HG03280 (cell line): ENCODE results near the gene HELZ.

ENCODE experiments used
- ATAC-seq: cut with Tn5 transposase; IDR thresholded peaks from one replicate; pipeline ENCODE4 v1.9.1; 2021; ENCODE audit warnings: mild to moderate bottlenecking, moderate library complexity; ENCODE audit not compliant: unreplicated experiment

HELZ gene

DNA sequence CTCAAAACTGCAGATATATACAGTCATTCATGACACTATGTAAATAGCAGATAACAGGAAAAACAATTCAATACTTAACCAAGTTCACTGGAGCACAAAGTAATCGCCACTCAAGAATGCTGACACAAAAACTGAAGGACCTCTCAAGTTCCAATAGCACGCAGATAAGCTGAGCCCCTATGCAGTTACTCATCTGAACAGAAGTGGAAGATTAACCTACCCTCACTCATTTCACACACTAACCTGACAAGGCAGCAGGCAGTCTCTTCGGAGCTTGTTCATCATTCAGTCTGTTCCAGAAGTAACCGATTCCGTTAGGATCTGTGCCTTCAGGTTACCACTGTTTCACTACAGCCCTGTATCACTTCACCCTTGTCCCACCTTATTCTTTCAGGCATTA lies 6.0 kb downstream of the HELZ start:
- no peak for ATAC-seq

DNA sequence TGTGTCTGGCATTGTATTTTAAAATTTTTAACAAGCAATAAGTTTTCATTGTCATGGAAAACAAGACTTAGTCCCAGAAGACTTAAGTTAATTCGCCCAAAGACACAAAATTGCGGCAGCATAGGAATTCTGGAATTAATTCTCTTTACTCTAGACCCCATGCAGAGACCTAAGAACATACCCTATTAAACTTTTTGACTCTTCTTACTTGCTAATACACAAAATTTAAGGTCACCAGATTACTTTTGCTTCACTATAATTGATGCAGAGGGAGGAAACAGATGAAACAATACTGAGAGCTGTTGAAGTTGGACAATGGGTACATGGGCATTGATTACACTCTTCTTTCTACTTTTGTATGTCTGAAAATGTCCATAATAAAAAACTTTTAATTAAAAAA lies 12.6 kb downstream of the HELZ start:
- ATAC-seq: no peak

DNA sequence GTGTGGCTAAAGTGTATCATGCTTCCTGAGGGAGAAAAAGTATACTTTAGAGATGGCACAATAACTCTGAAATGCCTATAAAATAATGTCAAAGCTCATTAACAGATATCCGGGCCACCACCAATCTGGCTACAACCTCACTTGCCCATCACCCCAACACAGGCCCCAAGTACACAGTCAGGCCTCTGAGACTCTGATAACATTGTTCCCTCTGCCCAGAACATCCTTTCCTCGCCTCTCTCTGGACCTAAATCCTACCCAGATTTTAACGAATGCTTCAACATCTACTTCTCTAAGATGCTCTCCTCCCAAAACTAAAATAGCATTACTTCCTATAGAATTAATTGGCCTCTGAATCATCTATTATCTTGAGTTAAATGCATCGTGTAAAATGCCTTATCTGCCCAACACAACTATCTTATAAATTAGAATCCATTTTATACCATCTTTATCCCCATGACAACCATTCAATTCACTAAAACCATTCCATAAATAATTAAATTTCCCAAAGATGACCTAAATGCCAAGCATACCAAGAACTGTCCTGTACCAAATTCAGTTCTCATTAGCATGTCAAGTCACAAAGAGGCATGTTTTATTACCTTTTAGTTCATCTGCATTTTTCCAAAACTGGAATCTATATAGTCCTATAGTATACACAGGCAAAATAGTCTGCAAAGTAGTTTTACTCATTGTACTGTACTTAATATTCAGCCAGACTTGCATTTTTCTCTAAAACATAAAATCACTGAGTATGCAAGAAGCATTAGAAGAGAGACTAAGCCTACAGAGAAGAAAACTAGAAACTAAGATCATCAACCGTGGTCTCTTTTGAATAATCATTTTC lies 15.7 kb downstream of the HELZ start:
- ATAC-seq: no peak

DNA sequence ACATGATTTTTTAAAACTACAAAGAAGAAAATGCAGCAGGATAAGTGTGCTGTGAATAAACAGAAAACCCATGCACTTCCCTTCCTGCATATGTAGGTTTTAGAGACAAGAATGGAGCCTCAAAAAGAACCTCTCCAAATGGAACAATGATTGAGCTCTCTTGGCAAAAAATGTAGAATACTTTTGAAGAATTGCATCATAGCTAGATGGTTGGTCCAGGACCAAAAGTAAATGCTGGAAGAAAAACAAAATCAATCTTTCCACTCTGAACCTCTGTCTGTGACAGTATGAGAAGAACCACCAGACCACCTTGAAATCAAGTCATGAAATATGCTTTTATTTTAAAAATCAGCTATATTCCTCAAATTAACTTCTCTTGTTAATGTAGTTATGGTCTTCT lies 17.5 kb downstream of the HELZ start:
- ATAC-seq: no peak

DNA sequence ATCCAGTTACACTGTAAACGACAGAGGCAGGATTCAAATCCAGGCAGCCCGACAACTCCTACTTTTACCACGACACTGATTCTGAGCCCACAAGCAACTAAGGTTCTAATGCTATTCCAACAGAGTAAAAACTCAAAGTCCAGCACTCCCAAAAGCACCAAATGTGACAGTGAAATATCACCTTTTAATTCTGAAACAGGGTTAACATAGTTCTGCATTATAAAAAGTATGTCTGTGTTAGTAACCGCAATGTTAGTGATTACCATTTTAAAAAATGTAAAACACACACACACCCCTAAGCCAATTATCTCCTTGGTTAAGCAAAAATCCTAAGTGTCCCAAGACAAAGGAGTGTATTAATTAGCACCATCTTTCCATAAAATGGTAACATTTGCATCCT lies 19.7 kb downstream of the HELZ start:
- ATAC-seq: no peak

DNA sequence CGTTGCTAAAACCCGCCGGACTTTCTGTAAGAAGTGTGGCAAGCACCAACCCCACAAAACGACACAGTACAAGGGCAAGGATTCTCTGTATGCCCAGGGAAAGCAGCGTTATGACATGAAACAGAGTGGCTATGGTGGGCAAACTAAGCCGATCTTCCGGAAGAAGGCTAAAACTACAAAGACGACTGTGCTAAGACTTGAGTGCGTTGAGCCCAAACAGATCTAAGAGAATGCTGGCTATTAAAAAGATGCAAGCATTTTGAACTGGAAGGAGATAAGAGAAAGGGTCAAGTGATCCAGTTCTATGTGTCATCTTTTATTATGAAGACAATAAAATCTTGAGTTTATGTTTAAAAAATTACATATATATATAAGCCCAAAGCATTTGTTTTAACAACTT lies 20.3 kb downstream of the HELZ start:
- no peak for ATAC-seq

DNA sequence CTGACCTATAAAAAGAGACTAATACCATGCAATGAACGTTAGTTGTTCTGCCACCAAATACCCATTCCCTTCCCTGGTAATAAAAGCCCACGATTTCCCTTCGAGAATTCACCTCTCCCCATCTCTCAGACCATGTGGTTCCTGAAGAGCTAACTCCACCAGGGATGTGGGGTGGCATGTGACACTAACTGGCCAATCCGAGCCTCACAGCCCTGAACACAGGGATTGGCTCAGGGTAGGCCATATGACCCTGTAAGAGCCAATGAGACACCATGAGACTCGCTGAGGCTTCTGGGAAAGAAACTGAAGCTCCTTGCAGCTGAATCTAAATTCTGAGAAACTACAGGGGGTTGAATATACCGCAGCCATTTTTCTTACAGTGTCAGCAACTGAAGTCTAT lies 21.1 kb downstream of the HELZ start:
- no peak for ATAC-seq

DNA sequence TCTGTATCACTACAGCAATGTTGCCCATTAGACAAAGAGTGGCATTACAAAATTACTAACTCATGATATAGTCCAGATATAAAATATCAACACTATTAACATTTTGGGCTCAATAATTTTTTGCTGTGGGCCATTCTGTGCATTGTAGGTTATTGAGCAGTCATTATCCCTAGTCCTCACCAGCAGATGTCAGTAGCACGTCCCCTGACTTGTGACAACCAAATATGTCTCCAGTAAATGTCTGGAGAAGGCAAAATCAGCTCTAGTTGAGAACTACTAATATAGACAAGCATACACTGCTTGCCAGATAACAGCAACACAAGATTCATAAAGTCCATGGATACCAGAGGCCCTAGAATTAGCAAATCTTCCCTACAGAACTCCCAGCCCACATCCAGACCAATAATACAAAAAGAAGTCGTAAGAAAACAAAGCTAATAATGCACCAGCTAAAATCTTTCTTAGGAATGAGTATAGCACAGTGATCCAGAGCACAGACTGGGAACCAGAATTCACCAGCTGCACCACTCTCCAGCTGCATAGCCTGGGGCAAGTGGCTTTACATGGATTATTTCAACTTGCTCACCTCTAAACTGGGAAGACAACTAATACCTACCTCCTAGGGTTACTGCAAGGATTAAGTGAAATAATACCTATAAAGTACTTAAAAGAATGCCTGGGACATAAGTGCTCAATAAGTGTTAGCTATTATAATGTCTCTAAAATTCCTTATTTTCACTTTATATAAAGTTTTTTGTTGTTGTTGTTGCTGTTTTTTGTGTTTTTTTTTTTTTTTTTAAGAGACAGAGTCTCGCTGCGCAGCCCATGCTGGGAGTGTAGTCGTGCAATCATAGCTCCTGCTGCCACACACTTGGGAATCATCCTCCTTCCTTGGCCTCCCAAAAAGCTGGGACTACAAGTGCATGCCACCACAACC lies 23.7 kb downstream of the HELZ start:
- no peak for ATAC-seq

DNA sequence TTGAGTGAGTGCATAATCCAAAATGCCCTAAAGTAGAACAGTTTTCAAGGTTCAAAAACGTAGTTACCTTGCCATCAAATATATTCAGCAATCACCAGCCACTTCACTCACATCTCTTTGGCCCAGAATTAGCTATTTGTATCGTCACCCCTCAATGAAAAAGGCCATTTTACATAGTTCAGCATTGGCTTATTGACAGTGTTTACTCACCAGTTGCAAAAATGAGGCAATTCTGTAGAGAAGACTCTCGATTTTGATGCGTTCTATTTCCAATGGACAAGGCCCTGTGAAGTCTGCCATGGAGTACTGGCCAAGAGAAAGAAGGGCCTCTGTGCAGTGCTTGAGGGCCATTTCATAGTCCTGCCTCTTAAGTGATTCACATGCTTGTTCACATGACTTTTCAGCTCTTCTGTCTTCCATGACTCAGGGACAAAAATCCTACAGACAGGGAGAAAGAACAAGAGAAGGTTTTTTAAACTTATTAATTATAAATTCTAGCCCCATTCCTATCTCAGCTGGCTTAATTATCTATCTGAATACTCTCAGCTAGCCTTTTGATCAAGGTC lies 26.5 kb downstream of the HELZ start:
- no peak for ATAC-seq

DNA sequence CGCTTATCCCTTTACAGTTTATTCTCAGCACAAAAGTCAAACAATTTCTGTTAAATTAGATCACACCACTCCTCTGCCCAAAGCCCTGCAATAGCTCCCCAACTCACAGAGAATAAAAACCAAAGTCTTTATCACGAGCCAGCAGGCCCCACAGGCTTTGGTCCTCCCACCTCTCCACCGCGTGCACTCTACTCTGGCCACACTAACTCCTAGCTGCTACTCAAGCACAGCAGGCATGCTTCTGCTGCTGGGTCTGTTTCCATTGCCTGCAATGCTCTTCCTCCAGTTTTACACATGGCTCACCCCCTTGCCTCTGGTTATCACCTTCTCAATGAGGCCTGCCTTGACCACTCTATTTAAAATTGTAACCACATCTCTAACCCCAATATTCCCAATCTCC lies 27.6 kb downstream of the HELZ start:
- no peak for ATAC-seq

DNA sequence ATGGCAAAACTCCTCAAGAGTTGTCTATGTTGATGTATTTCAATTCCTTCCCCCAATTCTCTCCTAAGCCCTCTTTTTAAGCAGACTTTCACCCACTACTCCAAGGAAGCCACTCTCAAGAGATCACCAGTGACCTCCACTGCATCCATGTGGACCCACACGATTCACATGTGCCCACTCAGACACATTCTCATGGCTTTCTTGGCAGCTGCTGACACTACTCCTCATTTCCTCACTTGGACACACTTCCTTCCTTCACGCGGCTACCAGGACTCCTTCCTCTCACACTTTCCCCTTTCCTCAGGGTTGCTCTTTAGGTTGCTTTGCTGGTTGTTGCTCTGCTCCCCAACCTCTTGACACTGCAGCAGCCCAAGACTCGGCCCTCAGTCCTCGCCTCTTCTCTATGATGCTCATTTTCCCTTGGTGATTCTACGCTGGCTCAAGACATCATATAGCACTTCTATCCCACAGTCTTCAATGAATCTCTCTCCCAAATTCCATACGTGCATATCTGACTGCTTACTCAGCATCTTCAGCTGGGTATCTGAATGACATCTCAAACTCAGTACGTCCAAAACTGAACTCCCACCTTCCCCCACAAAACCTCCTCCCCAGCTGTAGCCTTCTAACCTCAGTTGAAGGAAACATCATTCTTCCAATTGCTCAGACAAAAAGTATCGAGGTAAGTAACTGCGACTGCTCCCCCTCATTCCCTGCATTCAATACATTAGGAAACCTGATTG lies 28.2 kb downstream of the HELZ start:
- ATAC-seq: no peak

DNA sequence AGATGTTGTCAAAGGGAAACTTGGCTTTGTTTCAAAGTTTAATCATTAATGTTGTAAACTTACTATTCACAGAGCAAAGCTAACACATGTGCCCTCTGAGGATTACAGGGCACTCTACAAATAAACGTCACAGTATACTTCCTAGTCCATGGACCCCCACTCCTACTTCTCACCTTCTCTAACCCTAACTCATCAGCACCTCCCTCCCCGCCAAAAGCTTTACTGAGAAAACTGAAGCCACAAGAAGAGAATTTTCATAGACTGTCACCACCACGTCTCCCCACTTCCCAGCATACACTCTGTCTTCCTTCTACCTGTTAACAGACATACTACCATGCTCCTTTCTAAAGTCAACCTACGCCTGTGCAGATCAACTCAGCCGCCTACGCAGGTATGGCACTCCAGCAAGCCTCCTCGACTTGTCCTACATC lies 29.0 kb downstream of the HELZ start:
- no peak for ATAC-seq

DNA sequence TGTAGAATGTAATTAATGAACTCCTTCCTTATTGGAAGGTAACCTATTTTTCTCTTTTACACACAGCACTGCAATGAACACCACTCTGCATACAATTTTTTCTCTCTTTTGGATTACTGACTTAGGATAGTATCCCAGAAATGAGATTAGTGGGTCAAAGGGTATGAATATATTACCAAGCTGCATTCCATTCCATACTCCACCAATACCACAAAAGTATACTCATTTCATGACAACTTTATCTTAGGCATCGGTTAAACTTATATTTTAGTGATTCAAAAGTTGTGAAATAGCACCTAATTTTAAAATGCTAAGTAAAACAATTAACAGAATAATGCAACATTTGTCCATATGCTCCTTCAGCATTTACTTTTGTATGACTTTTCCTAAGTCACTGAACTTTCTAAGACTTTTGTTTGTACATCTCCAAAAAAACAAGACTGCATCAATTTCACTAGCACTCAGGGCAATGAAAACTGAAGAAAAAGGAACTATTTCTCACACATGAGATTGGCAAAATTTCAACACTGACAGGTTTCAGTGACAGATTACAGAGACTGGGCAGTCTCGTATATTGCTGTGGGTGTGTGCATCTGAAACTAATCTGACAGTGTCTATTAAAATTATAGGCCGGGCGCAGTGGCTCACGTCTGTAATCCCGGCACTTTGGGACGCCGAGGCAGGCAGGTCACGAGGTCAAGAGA lies 32.1 kb downstream of the HELZ start:
- no peak for ATAC-seq

DNA sequence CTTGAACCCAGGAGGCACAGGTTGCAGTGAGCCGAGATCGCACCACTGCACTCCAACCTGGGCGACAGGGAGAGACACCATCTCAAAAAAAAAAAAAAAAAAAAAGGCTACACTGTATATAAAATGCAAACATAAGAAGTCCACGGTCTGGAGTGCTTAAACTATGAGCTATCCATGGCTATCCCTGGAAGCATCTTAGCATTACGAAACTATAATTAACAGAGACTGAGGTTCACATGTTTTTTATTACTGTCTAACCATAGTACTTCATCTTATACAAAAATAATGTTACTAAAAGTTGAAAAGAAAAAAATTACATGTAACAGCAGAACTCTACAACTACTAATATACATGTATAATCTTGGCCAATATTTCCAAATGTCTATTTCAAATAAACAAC lies 32.8 kb downstream of the HELZ start:
- no peak for ATAC-seq

DNA sequence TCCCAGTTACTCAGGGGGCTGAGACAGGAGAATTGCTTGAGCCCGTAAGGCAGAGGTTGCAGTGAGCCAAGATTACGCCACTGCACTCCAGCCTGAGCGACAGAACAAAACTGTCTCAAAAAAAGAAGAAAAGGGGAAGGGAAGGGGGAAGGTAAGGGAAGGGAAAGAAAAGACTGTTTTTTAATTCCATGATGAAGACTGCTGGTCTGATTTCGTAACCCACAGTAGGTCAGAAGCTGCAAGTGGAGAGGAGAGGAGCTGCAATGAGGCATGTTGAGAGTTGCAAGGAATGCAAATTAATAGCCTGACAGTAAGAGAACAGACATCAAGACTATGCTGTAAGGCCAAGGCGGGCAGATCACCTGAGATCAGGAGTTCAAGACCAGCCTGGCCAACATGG lies 33.3 kb downstream of the HELZ start:
- no peak for ATAC-seq

DNA sequence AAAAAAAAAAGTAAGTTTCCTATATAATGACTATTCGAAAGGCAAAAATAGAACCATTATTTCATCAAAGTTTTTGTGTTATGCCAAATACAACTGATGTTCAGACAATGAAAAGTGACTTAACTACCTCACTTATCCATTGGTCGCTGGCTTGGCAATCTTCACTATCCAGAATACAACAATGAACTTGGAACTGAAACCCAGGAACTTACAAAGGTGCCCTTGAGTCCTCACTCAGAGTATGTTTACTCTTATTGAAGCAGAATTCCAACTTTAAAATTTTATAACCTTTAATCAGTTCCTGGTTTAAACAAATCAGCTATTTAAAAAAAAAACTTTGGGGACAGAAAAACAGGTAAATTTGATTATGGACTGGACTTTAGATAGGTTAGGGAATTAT lies 34.1 kb downstream of the HELZ start:
- no peak for ATAC-seq

DNA sequence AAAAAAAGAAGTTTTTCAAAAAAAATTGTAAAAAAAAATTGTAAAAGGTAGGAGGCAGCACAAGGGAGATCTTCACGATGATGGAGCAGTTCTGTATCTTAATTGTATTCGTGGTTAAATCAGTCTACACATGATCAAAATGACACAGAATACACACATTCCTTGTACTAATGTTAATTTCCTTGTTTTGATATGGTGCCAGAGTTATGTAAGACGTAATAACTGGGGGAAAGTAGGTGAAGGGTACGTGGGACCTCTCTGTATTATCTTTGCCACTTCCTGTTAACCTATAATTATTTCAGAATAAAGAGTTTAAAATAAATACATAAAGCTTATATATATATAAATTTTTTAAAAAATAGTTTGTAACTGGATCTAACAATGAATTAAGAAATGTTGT lies 36.8 kb downstream of the HELZ start:
- no peak for ATAC-seq

DNA sequence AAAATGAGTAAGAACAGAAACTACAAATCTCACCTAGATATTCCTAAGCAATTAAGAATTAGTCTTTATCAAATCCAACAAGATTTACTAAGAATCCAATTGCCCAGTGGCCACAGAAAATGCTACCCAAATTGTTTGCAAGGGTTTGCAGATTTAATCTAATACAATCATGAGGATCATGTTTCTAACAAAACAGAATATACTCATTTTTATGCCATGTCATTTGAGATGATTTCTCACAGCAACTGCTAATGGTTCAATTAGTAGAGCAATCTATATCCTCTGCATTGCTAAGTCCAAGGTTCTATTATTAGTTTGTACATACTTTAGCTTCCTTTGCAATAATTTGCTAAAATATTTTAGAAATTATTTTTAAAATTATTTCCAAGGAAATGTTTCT lies 41.2 kb downstream of the HELZ start:
- ATAC-seq: no peak

DNA sequence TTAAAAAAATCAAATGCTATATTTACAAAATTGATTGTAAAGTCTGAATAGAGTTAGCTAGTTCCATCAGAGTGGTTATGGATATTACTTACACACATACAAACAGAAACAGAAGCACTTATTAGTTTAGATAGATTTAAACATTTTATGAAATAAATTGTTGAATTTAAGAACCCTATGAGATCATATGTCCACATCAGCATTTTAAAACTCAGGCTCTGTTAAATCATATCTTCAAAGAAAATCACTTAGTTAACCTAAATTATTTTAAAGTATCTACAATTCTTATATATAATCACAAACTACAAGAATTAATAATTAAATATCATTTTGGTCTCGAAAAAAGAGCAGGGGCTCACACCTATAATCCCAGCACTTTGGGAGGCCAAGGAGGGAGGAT lies 42.5 kb downstream of the HELZ start:
- no peak for ATAC-seq

DNA sequence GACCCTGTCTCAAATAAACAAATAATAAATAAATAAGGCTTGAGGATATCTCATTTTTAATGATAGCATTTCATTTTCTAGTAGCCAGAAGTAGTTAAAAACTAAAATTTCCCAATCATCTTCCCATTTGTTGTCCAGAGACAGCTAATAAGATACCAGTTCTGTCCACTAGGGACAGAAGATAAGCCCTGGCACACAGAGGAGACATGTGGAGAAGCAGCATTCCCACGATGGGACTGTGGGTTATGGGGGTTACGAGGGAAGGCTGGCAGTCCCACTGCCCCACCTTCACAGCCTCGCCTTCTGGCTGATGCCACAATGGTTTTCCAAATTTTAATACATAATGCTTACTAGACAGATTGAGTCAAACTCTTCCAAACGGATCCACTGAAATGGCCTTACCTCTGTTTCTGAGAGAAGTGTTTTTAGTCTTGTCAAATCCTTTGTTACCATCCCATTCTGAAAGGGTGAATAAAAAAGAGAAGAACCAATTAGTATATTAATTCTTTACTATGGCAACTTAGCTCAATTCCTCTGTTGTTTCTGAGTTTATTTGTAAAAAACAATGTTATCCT lies 44.2 kb downstream of the HELZ start:
- no peak for ATAC-seq
